Stimulated activated CD8-positive, alpha-beta memory T cell treated with anti-CD3 and anti-CD28 coated beads, Interleukin-15, amount 100 ng/mL, for 4 hours (primary cell): ENCODE data around the gene HOXB4.
A peak's percentile ranks its signal among the peaks of the same experiment; 100 is the strongest.

Experiments used
- DNase-seq, 2 donors: peaks; one replicate each; pipeline ENCODE4 v3.0.0-alpha.2; 2020; ENCODE audit warnings: low read depth in 2 of 2

Gene HOXB4

GRCh38 chr17:48601539-48602425, 23.6 kb upstream of the HOXB4 start:
- no peak for DNase-seq

GRCh38 chr17:48601207-48601538, 23.0 kb upstream of the HOXB4 start:
- no peak for DNase-seq

GRCh38 chr17:48600244-48601098, 22.3 kb upstream of the HOXB4 start:
- DNase-seq, result no peak

GRCh38 chr17:48599354-48599753, 21.2 kb upstream of the HOXB4 start:
- DNase-seq, result no peak

GRCh38 chr17:48598736-48599135, 20.6 kb upstream of the HOXB4 start:
- DNase-seq, result no peak

- no peak for DNase-seq
Observed at GRCh38 chr17:48597778-48598631, 19.9 kb upstream of the HOXB4 start.

- no peak for DNase-seq
Observed at GRCh38 chr17:48597528-48597777, 19.3 kb upstream of the HOXB4 start.

GRCh38 chr17:48596735-48597527, 18.8 kb upstream of the HOXB4 start:
- no peak for DNase-seq

- DNase-seq, result no peak
Observed at GRCh38 chr17:48596000-48596734, 18.0 kb upstream of the HOXB4 start.

- DNase-seq, result no peak
Observed at GRCh38 chr17:48595278-48595999, 17.3 kb upstream of the HOXB4 start.

- DNase-seq, result no peak
Observed at GRCh38 chr17:48594538-48595277, 16.6 kb upstream of the HOXB4 start.

GRCh38 chr17:48593840-48594537, 15.8 kb upstream of the HOXB4 start:
- DNase-seq, result peak; percentile 45 to 51

GRCh38 chr17:48593126-48593829, 15.1 kb upstream of the HOXB4 start, which contains the start of gene HOXB5:
TSS of gene HOXB5 (minus strand) at chr17:48593779. CDS start at chr17:48593682, 97 bp downstream.
- no peak for DNase-seq

GRCh38 chr17:48592577-48592976, 14.4 kb upstream of the HOXB4 start:
- no peak for DNase-seq

GRCh38 chr17:48592057-48592514, 13.9 kb upstream of the HOXB4 start:
- DNase-seq, result no peak

GRCh38 chr17:48591255-48592056, 13.3 kb upstream of the HOXB4 start:
- no peak for DNase-seq

- DNase-seq, result no peak
Observed at GRCh38 chr17:48590607-48591161, 12.5 kb upstream of the HOXB4 start.
